Measurements from ENCODE around the gene WDTC1. TPM values are rescaled to one million over a fixed set of nuclear protein-coding genes. Genes with fewer than 3 reads are reported as not detected.

Gene WDTC1
- total and polyA plus RNA-seq, 2 of the 13 experiments (the other 11 are each of a cell fraction or from before 2014, with no cell fraction given) = 5.5 TPM

DNA sequence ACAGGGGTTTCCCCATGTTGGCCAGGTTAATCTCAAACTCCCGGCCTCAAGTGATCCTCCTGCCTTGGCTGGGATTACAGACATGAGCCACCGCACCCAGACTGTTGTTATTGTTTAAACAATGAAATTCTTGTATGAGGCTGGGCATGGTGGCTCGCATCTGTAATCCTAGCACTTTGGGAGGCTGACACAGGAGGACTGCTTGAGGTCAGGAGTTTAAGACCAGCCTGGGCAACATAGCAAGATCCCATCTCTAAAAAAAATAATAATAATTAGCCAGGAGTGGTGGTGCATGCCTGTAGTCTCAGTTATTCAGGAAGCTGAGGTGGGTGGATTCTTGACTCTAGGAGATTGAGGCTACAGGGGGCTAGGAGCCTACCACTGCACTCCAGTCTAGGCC, 6.7 kb upstream of the WDTC1 start:
- Histone ChIP-seq H3K9me3 (ENCODE audit: low read length) (no peaks in the 10 kb centered on the region), H3K36me3 (replicated peaks in 1 of 2; ENCODE audit: control insufficient read depth in 1 of 2, insufficient read depth in 2 of 2, low read length in 2 of 2) (no peaks in the 10 kb centered on the region), H3K79me2 (ENCODE audit: insufficient read depth, low read length) (no peaks in the 10 kb centered on the region), H3K4me3 (replicated peaks in 1 of 3; ENCODE audit: insufficient read depth in 1 of 3, low read depth in 2 of 3, low read length in 3 of 3) (no peak overlapping the region), H3K27ac (ENCODE audit: extremely low read length, insufficient read depth, low read length) (no peak overlapping the region), H3K9ac (ENCODE audit: insufficient read depth, low read depth, low read length) (no peak overlapping the region), H3K4me2 (ENCODE audit: low read depth, low read length) (no peak overlapping the region), H2AFZ (ENCODE audit: low read length) (no peak overlapping the region), H4K20me1 (ENCODE audit: insufficient read depth, low read length) (no peaks in the 10 kb centered on the region), H3K27me3 (ENCODE audit: control insufficient read depth in 1 of 2, insufficient read depth in 2 of 2, low read length in 2 of 2) (no peaks in the 10 kb centered on the region), H3K4me1 (ENCODE audit: insufficient read depth, low read length) (no peaks in the 10 kb centered on the region)
- ChIA-PET CTCF (ENCODE audit: low intra/inter-chr PET ratio, low total read pairs) (no interaction called here), POLR2A (no interaction called here)
- TF ChIP-seq JARID2 (CRISPR knock-in tag; IDR thresholded peaks at IDR 0.05; ENCODE audit: insufficient replicate concordance) = no peak
- peak; percentile 71 for TF ChIP-seq ZNF121 (CRISPR knock-in tag; IDR thresholded peaks at IDR 0.05)
- TF ChIP-seq ISL2 (CRISPR knock-in tag; IDR thresholded peaks at IDR 0.05) = no peak
- 18% methylated on average over 3 of the region's 3 CpGs for WGBS (ENCODE audit: low lambda C conversion rate)
- no peak for DNase-seq (ENCODE audit: low spot score)
- no TSS peak for BruUV-seq (replicated peaks)
- no peak for ATAC-seq
- in situ Hi-C loops (cut with HindIII; ENCODE audit: extremely low pct_ligation_motif_present, low pct_unique_long_range_greater_than_20kb) = no loop called here
- intact Hi-C loops (cut with micrococcal nuclease; ENCODE audit: unreplicated experiment) = no loop called here
- no peak for FAIRE-seq

DNA sequence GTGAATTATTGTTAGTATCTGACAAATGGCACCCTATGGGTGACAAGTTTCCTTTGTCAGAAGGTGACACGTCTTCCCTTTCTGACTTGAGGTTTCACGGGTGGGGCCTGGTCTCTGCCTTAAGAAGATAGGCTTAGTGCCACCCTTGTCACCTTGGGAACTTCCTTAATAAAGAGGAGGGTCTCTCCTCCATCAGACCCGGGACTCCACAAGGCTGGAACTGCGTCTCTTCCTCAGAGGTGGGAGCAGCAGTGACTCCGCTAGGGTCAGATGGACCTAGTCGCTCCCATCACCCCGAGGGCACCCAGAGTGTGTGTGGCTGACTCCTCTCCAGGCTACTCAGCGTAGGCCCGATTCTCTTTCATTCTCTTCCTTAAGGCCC, 774 bp upstream of the WDTC1 start:
- intact Hi-C loops (cut with micrococcal nuclease; ENCODE audit: unreplicated experiment) (no loop called here), in situ Hi-C loops (cut with HindIII; ENCODE audit: extremely low pct_ligation_motif_present, low pct_unique_long_range_greater_than_20kb) (no loop called here)
- no TSS peak for BruUV-seq (replicated peaks)
- Histone ChIP-seq H3K4me2 (ENCODE audit: low read depth, low read length) (peak overlapping the region; percentile 94), H3K27me3 (ENCODE audit: control insufficient read depth in 1 of 2, insufficient read depth in 2 of 2, low read length in 2 of 2) (no peaks in the 10 kb centered on the region), H3K27ac (ENCODE audit: extremely low read length, insufficient read depth, low read length) (no peak overlapping the region), H3K4me1 (ENCODE audit: insufficient read depth, low read length) (peaks cover 20% of the 10 kb centered on the region), H3K79me2 (ENCODE audit: insufficient read depth, low read length) (peaks cover 11% of the 10 kb centered on the region), H3K9ac (ENCODE audit: insufficient read depth, low read depth, low read length) (peak overlapping the region; percentile 32; the same call in 1 of the 2 replicates), H3K36me3 (replicated peaks in 1 of 2; ENCODE audit: control insufficient read depth in 1 of 2, insufficient read depth in 2 of 2, low read length in 2 of 2) (no peaks in the 10 kb centered on the region), H3K9me3 (ENCODE audit: low read length) (no peaks in the 10 kb centered on the region), H2AFZ (ENCODE audit: low read length) (peak overlapping the region; percentile 88), H4K20me1 (ENCODE audit: insufficient read depth, low read length) (no peaks in the 10 kb centered on the region), H3K4me3 (replicated peaks in 1 of 3; ENCODE audit: insufficient read depth in 1 of 3, low read depth in 2 of 3, low read length in 3 of 3) (peak overlapping the region; percentile 59 to 77 (median 61))
- DNase-seq (ENCODE audit: low spot score) (no peak), ATAC-seq (peak; percentile 53), FAIRE-seq (no peak)
- TF ChIP-seq ZNF468 (CRISPR knock-in tag; IDR thresholded peaks at IDR 0.05) (0 out of 2 replicates have a peak, but pooled peaks have one; percentile 46), ZNF333 (CRISPR knock-in tag; IDR thresholded peaks at IDR 0.05; ENCODE audit: borderline replicate concordance) (0 out of 2 replicates have a peak, but pooled peaks have one; percentile 21), ATF1 (CRISPR knock-in tag; IDR thresholded peaks at IDR 0.05) (no peak)
- WGBS (ENCODE audit: low lambda C conversion rate) = 38% methylated on average over 8 of the region's 9 CpGs
- POLR2A ChIA-PET = interaction anchor here (0.5 to 1.4 kb wide), 5 partner anchors 12 to 268 kb away, joined by 3 to 6 read pairs (median 3); partner anchors contain the start of gene WASF2
- CTCF ChIA-PET (ENCODE audit: low intra/inter-chr PET ratio, low total read pairs) = no interaction called here
